ENCODE data around the gene RAD51B.

Gene RAD51B

DNA sequence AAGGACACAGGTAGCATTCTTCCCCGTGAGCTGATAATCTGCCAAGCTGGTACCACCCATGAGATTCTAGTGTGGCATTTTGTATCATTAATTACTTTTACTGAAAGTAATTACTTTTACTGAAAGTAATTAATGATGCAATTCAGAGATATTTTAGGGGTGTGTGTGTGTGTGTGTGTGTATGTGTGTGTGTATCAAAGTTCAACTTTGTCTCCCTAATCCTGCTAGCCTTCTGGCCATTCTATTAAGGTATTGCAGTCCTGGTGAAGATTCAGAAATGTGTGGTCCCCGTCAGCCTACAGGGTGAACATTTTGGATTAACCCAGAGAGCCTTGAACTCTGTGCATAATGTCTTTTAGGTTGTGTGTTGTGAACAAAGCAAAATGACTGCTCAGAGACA, 662.4 kb downstream of the RAD51B start:
- 71 to 100% methylated on average over 1 of the region's 2 CpGs for WGBS, 2 experiments (ENCODE audit: insufficient coverage in 2 of 2)
- Histone ChIP-seq H3K27ac (ENCODE audit: low read depth, low read length, severe bottlenecking) (no peak overlapping the region), H3K9me3 (ENCODE audit: control insufficient read depth, low read length) (no peaks in the 10 kb centered on the region), H3K4me3 (ENCODE audit: extremely low read depth, insufficient read depth, low read length, poor library complexity, severe bottlenecking) (no peak overlapping the region), H3K4me1 (ENCODE audit: control insufficient read depth, insufficient read depth, low read length, poor library complexity, severe bottlenecking) (peaks cover 17% of the 10 kb centered on the region), H3K36me3 (ENCODE audit: control insufficient read depth, insufficient read depth, low read length) (no peaks in the 10 kb centered on the region)

DNA sequence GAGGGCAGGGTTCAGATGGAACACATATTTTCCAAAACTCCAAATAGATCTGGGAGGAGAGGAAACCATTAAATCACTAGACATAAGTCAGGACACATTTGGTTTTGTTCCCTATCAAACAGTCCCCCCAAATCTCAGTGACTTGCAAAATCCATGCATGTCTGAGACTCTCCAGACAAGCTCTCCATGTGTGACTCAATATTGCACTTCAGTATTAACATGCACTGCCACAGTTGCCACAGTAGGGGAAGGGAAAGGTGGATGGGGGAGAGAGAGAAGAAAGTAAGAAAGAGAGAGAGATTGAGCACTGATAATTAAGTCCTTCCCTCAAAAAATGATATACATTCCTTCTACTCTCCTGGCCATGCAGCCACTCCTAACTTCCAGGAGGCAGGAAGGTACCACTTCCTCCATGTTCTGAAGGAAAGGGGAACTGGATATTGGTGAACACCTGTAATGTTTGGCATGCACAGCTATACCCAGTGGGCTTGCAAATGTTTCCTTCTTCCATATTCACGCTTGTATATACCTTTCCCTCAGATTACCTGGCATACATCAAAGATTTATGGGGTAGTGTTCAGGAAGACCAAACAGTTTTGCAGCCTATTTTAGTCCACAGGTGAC, 663.3 kb downstream of the RAD51B start:
- H3K9me3 ChIP-seq (ENCODE audit: control insufficient read depth, low read length) = no peaks in the 10 kb centered on the region
- peak overlapping the region; percentile 66 for H3K27ac ChIP-seq (ENCODE audit: low read depth, low read length, severe bottlenecking)
- no peaks in the 10 kb centered on the region for H3K36me3 ChIP-seq (ENCODE audit: control insufficient read depth, insufficient read depth, low read length)
- peaks cover 9% of the 10 kb centered on the region for H3K4me1 ChIP-seq (ENCODE audit: control insufficient read depth, insufficient read depth, low read length, poor library complexity, severe bottlenecking)
- no CpG with 5 or more reads among the region's 1 CpG for WGBS, 2 experiments (ENCODE audit: insufficient coverage in 2 of 2)
- no peak overlapping the region for H3K4me3 ChIP-seq (ENCODE audit: extremely low read depth, insufficient read depth, low read length, poor library complexity, severe bottlenecking)

GRCh38 chr14:68486033-68486732, 666.6 kb downstream of the RAD51B start:
- no peak overlapping the region for H3K27ac ChIP-seq (ENCODE audit: low read depth, low read length, severe bottlenecking)
- no peaks in the 10 kb centered on the region for H3K4me1 ChIP-seq (ENCODE audit: control insufficient read depth, insufficient read depth, low read length, poor library complexity, severe bottlenecking)
- no peaks in the 10 kb centered on the region for H3K36me3 ChIP-seq (ENCODE audit: control insufficient read depth, insufficient read depth, low read length)
- 94 to 100% methylated on average over 4 to 7 of the region's 7 CpGs for WGBS, 2 experiments (ENCODE audit: insufficient coverage in 2 of 2)
- no peaks in the 10 kb centered on the region for H3K9me3 ChIP-seq (ENCODE audit: control insufficient read depth, low read length)
- H3K4me3 ChIP-seq (ENCODE audit: extremely low read depth, insufficient read depth, low read length, poor library complexity, severe bottlenecking) = no peak overlapping the region

DNA sequence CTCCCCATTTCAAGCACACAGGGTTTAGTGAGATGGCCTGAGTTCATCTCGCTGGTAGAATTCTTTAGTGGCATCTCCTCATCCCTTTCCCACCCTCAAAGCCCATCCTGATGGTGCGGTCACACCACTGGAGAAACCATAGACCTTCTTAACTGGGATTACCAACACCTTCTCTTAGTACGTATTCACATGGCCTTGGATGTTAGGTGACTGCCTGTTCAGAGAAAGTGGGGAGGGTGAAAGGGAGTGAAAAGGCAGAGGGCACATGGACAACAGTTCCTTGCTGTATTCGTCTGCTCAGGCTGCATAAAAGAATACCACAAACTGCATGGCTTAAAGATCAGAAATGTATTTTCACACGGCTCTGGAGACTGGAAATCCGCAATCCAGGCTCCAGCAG, 667.2 kb downstream of the RAD51B start:
- Histone ChIP-seq H3K4me3 (ENCODE audit: extremely low read depth, insufficient read depth, low read length, poor library complexity, severe bottlenecking) (no peak overlapping the region), H3K27ac (ENCODE audit: low read depth, low read length, severe bottlenecking) (no peak overlapping the region), H3K4me1 (ENCODE audit: control insufficient read depth, insufficient read depth, low read length, poor library complexity, severe bottlenecking) (no peaks in the 10 kb centered on the region), H3K36me3 (ENCODE audit: control insufficient read depth, insufficient read depth, low read length) (no peaks in the 10 kb centered on the region), H3K9me3 (ENCODE audit: control insufficient read depth, low read length) (no peaks in the 10 kb centered on the region)
- WGBS, 2 experiments (ENCODE audit: insufficient coverage in 2 of 2) = 89 to 94% methylated on average over 3 to 4 of the region's 6 CpGs

GRCh38 chr14:68487805-68488590, 668.4 kb downstream of the RAD51B start:
- Histone ChIP-seq H3K9me3 (ENCODE audit: control insufficient read depth, low read length) (no peaks in the 10 kb centered on the region), H3K36me3 (ENCODE audit: control insufficient read depth, insufficient read depth, low read length) (no peaks in the 10 kb centered on the region), H3K27ac (ENCODE audit: low read depth, low read length, severe bottlenecking) (no peak overlapping the region), H3K4me1 (ENCODE audit: control insufficient read depth, insufficient read depth, low read length, poor library complexity, severe bottlenecking) (no peaks in the 10 kb centered on the region), H3K4me3 (ENCODE audit: extremely low read depth, insufficient read depth, low read length, poor library complexity, severe bottlenecking) (no peak overlapping the region)
- WGBS, 2 experiments (ENCODE audit: insufficient coverage in 2 of 2) = 92 to 93% methylated on average over 2 of the region's 3 CpGs

DNA sequence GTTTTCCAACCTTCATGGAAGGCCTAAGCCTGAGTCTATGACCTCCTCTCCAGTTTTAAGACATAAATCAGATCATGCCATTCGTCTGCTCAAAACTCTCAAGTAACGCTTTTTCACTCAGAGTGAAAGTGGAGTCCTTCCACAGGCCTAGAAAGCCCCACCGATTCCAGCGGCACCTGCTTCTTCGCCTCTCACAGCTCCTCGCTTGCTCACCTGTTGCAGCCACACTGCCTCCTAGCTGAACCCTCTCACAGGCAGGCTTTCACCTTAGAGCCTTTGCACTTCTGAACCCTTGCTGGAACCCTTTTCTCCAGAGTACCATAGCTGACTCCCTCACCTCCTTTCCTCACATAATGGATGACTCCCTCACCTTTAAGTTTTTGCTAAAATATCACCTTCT, 672.2 kb downstream of the RAD51B start:
- Histone ChIP-seq H3K4me3 (ENCODE audit: extremely low read depth, insufficient read depth, low read length, poor library complexity, severe bottlenecking) (no peak overlapping the region), H3K27ac (ENCODE audit: low read depth, low read length, severe bottlenecking) (no peak overlapping the region), H3K36me3 (ENCODE audit: control insufficient read depth, insufficient read depth, low read length) (no peaks in the 10 kb centered on the region), H3K4me1 (ENCODE audit: control insufficient read depth, insufficient read depth, low read length, poor library complexity, severe bottlenecking) (no peaks in the 10 kb centered on the region), H3K9me3 (ENCODE audit: control insufficient read depth, low read length) (no peaks in the 10 kb centered on the region)
- 96 to 100% methylated on average over 6 of the region's 6 CpGs for WGBS, 2 experiments (ENCODE audit: insufficient coverage in 2 of 2)

- H3K36me3 ChIP-seq (ENCODE audit: control insufficient read depth, insufficient read depth, low read length) = no peaks in the 10 kb centered on the region
- H3K9me3 ChIP-seq (ENCODE audit: control insufficient read depth, low read length) = no peaks in the 10 kb centered on the region
- H3K4me3 ChIP-seq (ENCODE audit: extremely low read depth, insufficient read depth, low read length, poor library complexity, severe bottlenecking) = no peak overlapping the region
- no peak overlapping the region for H3K27ac ChIP-seq (ENCODE audit: low read depth, low read length, severe bottlenecking)
- 76 to 83% methylated on average over 4 to 5 of the region's 5 CpGs for WGBS, 2 experiments (ENCODE audit: insufficient coverage in 2 of 2)
- H3K4me1 ChIP-seq (ENCODE audit: control insufficient read depth, insufficient read depth, low read length, poor library complexity, severe bottlenecking) = no peaks in the 10 kb centered on the region
Measured at GRCh38 chr14:68492381-68493151, 673.0 kb downstream of the RAD51B start.

GRCh38 chr14:68493152-68493911, 673.8 kb downstream of the RAD51B start:
- no peaks in the 10 kb centered on the region for H3K36me3 ChIP-seq (ENCODE audit: control insufficient read depth, insufficient read depth, low read length)
- no peaks in the 10 kb centered on the region for H3K4me1 ChIP-seq (ENCODE audit: control insufficient read depth, insufficient read depth, low read length, poor library complexity, severe bottlenecking)
- no peaks in the 10 kb centered on the region for H3K9me3 ChIP-seq (ENCODE audit: control insufficient read depth, low read length)
- H3K4me3 ChIP-seq (ENCODE audit: extremely low read depth, insufficient read depth, low read length, poor library complexity, severe bottlenecking) = no peak overlapping the region
- H3K27ac ChIP-seq (ENCODE audit: low read depth, low read length, severe bottlenecking) = no peak overlapping the region
- WGBS, 2 experiments (ENCODE audit: insufficient coverage in 2 of 2) = 99 to 100% methylated on average over 5 of the region's 9 CpGs

GRCh38 chr14:68495101-68496039, 675.8 kb downstream of the RAD51B start:
- H3K4me1 ChIP-seq (ENCODE audit: control insufficient read depth, insufficient read depth, low read length, poor library complexity, severe bottlenecking) = peaks cover 6% of the 10 kb centered on the region
- H3K27ac ChIP-seq (ENCODE audit: low read depth, low read length, severe bottlenecking) = no peak overlapping the region
- 88 to 93% methylated on average over 11 to 12 of the region's 14 CpGs for WGBS, 2 experiments (ENCODE audit: insufficient coverage in 2 of 2)
- no peaks in the 10 kb centered on the region for H3K36me3 ChIP-seq (ENCODE audit: control insufficient read depth, insufficient read depth, low read length)
- no peaks in the 10 kb centered on the region for H3K9me3 ChIP-seq (ENCODE audit: control insufficient read depth, low read length)
- H3K4me3 ChIP-seq (ENCODE audit: extremely low read depth, insufficient read depth, low read length, poor library complexity, severe bottlenecking) = no peak overlapping the region

Data from mesodermal cell (in vitro differentiated cells).